ENCODE measurements around the gene LMBRD1. TPM values are rescaled to one million over a fixed set of nuclear protein-coding genes. Genes with fewer than 3 reads are reported as not detected.
A peak's percentile ranks its signal among the peaks of the same experiment; 100 is the strongest.

LMBRD1 gene
- total RNA-seq (2022) (25.0 and 27.5 TPM in 2 replicates), Bru-seq, nascent RNA (percentile 67 among the genes with signal in this experiment), BruChase-seq, experiment 1, labeled RNA remaining after a 2-hour chase (percentile 55 among the genes with signal in this experiment), BruChase-seq, experiment 2, labeled RNA remaining after a 6-hour chase (percentile 62 among the genes with signal in this experiment)
- long read RNA-seq, transcript LMBRD1-202 (16 exons, 2,264 nt) = major isoform, 93 of 100 reads
- long read RNA-seq, partial matches to known transcripts = 1 of 100 reads
- long read RNA-seq, other reads (novel, unspliced or antisense) = 4 of 100 reads

DNA sequence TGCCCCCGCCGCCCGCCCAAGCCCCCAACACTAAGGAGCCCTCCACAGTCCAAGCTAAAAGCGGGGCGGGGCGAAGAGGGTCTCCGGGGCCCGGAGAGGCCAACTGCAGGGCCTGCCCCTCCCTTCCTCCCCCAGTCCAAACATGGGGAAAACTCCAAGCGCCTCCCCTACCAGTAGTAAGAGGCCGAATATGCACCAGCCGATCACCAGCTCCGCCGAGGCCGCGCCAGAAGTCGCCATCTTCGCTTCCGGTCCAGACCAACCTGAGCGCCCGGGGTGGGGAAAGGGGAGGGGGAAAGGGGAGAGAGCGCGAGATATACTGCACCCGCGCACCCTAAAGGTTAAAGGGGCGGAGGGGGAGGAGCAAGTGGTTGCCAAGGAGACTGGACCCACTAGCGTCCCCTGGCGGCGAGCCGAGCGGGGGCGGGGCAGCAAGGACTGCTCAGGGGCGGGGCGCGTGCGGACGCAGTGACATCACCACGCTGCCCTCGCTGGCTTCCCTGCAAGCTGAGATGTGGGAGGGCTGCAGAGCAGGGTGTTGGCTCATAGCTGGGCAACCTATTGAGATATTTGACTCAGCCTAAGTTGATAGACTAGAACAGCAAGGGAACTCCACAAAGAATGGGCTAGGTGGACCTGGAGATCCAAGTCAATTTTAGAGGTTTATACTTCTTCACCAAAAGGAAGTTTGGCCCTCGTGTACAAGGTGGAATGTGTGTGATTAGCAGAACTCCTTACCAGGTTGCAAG lies at the start of gene LMBRD1:
Gene LMBRD1, minus strand, starts transcription at position 369 of the 749 bp plus-strand sequence. Its CDS starts 129 bp downstream, at position 240.
- DNase-seq = peak; percentile 96 to 98
- ChIA-PET CTCF (interaction anchor here (0.6 to 1.3 kb wide), 16 partner anchors 10 to 1651 kb away, joined by 3 to 13 read pairs (median 4); no protein-coding TSS in a partner anchor), POLR2A (interaction anchor here (0.5 to 0.7 kb wide), 4 partner anchors 28 to 1373 kb away, joined by 3 to 9 read pairs (median 5); partner anchors contain the start of gene FAM135A)
- Histone ChIP-seq H3K36me3 (ENCODE audit: control insufficient read depth, insufficient read depth, low read length) (no peaks in the 10 kb centered on the region), H3K4me1 (peaks cover 4% of the 10 kb centered on the region; the same call in 1 of the 2 replicates), H3K27me3 (replicated peaks; ENCODE audit: control insufficient read depth, insufficient read depth, low read length) (no peaks in the 10 kb centered on the region), H3K4me3 (ENCODE audit: low read depth, low read length) (peak within 1 kb of the TSS; percentile 79), H3K9me3 (no peaks in the 10 kb centered on the region)
- Mint-ChIP-seq H3K9me3 (ENCODE audit: unreplicated experiment) (no peaks in the 10 kb centered on the region), H3K27ac (ENCODE audit: unreplicated experiment) (peak within 1 kb of the TSS; percentile 98), H3K27me3 (ENCODE audit: insufficient read depth, unreplicated experiment) (no peaks in the 10 kb centered on the region), H3K36me3 (ENCODE audit: insufficient read depth, unreplicated experiment) (peaks cover 15% of the 10 kb centered on the region), H3K4me3 (ENCODE audit: unreplicated experiment) (peak within 1 kb of the TSS; percentile 98), H3K4me1 (ENCODE audit: low read depth, unreplicated experiment) (peaks cover 15% of the 10 kb centered on the region)
- intact Hi-C loops (cut with micrococcal nuclease; ENCODE audit: unreplicated experiment) = loop anchor here (1.0 kb wide), 2 partner anchors 29 to 65 kb away; no protein-coding TSS in a partner anchor
- BruUV-seq (replicated peaks) = no TSS peak
- TF ChIP-seq, protein P1, sequence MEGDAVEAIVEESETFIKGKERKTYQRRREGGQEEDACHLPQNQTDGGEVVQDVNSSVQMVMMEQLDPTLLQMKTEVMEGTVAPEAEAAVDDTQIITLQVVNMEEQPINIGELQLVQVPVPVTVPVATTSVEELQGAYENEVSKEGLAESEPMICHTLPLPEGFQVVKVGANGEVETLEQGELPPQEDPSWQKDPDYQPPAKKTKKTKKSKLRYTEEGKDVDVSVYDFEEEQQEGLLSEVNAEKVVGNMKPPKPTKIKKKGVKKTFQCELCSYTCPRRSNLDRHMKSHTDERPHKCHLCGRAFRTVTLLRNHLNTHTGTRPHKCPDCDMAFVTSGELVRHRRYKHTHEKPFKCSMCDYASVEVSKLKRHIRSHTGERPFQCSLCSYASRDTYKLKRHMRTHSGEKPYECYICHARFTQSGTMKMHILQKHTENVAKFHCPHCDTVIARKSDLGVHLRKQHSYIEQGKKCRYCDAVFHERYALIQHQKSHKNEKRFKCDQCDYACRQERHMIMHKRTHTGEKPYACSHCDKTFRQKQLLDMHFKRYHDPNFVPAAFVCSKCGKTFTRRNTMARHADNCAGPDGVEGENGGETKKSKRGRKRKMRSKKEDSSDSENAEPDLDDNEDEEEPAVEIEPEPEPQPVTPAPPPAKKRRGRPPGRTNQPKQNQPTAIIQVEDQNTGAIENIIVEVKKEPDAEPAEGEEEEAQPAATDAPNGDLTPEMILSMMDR (IDR thresholded peaks at IDR 0.05; ENCODE audit: insufficient read depth in 1 of 2, low read depth in 1 of 2, low read length in 1 of 2, severe bottlenecking in 1 of 2, unreplicated experiment in 1 of 2) = peak; percentile 91 to 98

DNA sequence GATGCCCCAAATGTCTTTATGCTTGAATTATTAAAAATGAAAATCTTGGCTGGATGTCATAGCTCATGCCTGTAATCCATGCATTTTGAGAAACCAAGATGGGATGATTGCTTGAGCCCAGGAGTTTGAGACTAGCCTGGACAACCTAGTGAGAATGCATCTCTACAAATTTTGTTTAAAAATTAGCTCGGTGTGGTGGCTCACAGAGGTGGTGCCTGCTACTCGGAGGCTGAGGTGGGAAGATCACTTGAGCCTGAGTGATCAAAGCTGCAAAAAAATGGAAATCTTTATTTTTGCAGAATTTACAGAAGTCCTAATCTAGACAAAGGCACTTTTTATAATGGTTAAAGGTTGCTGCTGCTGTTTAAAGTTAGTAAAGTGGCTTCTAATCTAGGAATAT lies 49.5 kb upstream of the LMBRD1 start:
- DNase-seq = no peak
- no peaks in the 10 kb centered on the region for H3K4me1 ChIP-seq
- Mint-ChIP-seq H3K9me3 (ENCODE audit: unreplicated experiment) (no peaks in the 10 kb centered on the region), H3K4me1 (ENCODE audit: low read depth, unreplicated experiment) (no peaks in the 10 kb centered on the region), H3K27ac (ENCODE audit: unreplicated experiment) (no peak overlapping the region), H3K36me3 (ENCODE audit: insufficient read depth, unreplicated experiment) (no peaks in the 10 kb centered on the region), H3K27me3 (ENCODE audit: insufficient read depth, unreplicated experiment) (no peaks in the 10 kb centered on the region), H3K4me3 (ENCODE audit: unreplicated experiment) (no peak overlapping the region)
- intact Hi-C loops (cut with micrococcal nuclease; ENCODE audit: unreplicated experiment) = no loop called here
- POLR2A ChIA-PET = no interaction called here
- H3K9me3 ChIP-seq = no peaks in the 10 kb centered on the region
- no TSS peak for BruUV-seq (replicated peaks)
- no peak overlapping the region for H3K4me3 ChIP-seq (ENCODE audit: low read depth, low read length)
- CTCF ChIA-PET = no interaction called here
- H3K27me3 ChIP-seq (replicated peaks; ENCODE audit: control insufficient read depth, insufficient read depth, low read length) = no peaks in the 10 kb centered on the region
- TF ChIP-seq, protein P1 (IDR thresholded peaks at IDR 0.05; ENCODE audit: insufficient read depth in 1 of 2, low read depth in 1 of 2, low read length in 1 of 2, severe bottlenecking in 1 of 2, unreplicated experiment in 1 of 2) = no peak
- H3K36me3 ChIP-seq (ENCODE audit: control insufficient read depth, insufficient read depth, low read length) = no peaks in the 10 kb centered on the region

DNA sequence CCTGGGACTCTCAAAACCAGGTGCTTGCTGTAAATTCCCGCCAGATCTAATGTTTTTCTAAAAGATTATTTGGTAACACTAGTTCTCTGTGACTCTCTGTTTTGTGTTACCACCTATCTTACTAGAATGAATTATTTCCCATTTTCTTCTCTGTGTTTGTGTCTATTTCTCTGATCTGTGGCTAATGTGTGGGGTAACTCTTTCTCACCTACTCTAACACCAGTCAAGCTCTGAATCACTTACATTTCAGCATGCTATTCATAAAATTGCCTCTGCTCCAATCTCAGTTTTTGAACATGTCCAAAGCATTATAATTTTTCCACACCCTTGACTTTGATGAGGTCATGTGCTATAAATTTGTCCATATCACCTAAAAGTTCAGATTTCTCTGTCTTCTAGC lies 46.4 kb upstream of the LMBRD1 start:
- Mint-ChIP-seq H3K4me1 (ENCODE audit: low read depth, unreplicated experiment) (no peaks in the 10 kb centered on the region), H3K27ac (ENCODE audit: unreplicated experiment) (no peak overlapping the region), H3K4me3 (ENCODE audit: unreplicated experiment) (no peak overlapping the region), H3K36me3 (ENCODE audit: insufficient read depth, unreplicated experiment) (no peaks in the 10 kb centered on the region), H3K9me3 (ENCODE audit: unreplicated experiment) (no peaks in the 10 kb centered on the region), H3K27me3 (ENCODE audit: insufficient read depth, unreplicated experiment) (peaks cover 2% of the 10 kb centered on the region)
- CTCF ChIA-PET = no interaction called here
- POLR2A ChIA-PET = no interaction called here
- TF ChIP-seq, protein P1 (IDR thresholded peaks at IDR 0.05; ENCODE audit: insufficient read depth in 1 of 2, low read depth in 1 of 2, low read length in 1 of 2, severe bottlenecking in 1 of 2, unreplicated experiment in 1 of 2) = no peak
- Histone ChIP-seq H3K4me3 (ENCODE audit: low read depth, low read length) (no peak overlapping the region), H3K27me3 (replicated peaks; ENCODE audit: control insufficient read depth, insufficient read depth, low read length) (no peaks in the 10 kb centered on the region), H3K9me3 (no peaks in the 10 kb centered on the region), H3K36me3 (ENCODE audit: control insufficient read depth, insufficient read depth, low read length) (no peaks in the 10 kb centered on the region), H3K4me1 (no peaks in the 10 kb centered on the region)
- intact Hi-C loops (cut with micrococcal nuclease; ENCODE audit: unreplicated experiment) = no loop called here
- DNase-seq = no peak
- no TSS peak for BruUV-seq (replicated peaks)

All from Caco-2 (cell line).